ENCODE data around the gene NBAS.
"Not testable (repeated sequence)": the region's sequence is repeated elsewhere in the genome, so short reads cannot be mapped to it uniquely, and the experiment has no call there.

- not testable (repeated sequence) for TF ChIP-seq HDGF (IDR thresholded peaks at IDR 0.05); SP1 (IDR thresholded peaks at IDR 0.05; ENCODE audit: low read depth, low read length); CHD4 (IDR thresholded peaks at IDR 0.05); CUX1 (IDR thresholded peaks at IDR 0.05; ENCODE audit: insufficient replicate concordance, low read depth, low read length); IKZF2 (IDR thresholded peaks at IDR 0.05); GABPA (IDR thresholded peaks at IDR 0.05; ENCODE audit: low read depth); CTCF (IDR thresholded peaks at IDR 0.05 in 2 of 3, conservative IDR thresholded peaks at IDR 0.05 in 1 of 3; ENCODE audit: control insufficient read depth in 2 of 3, extremely low read depth in 1 of 3, insufficient read depth in 1 of 3, low read depth in 3 of 3, low read length in 3 of 3); IRF3 (IDR thresholded peaks at IDR 0.05)
These were observed 156.6 kb downstream of the NBAS start for GRCh38 chr2:15404511-15404910.

Data from GM12878 (cell line).